ENCODE data around the gene LONP2.

- TF ChIP-seq POLR2AphosphoS5 (IDR thresholded peaks at IDR 0.05; ENCODE audit: low read depth, low read length), result no peak
- TF ChIP-seq POLR2A (IDR thresholded peaks at IDR 0.05; ENCODE audit: low read depth, low read length), result no peak
- no peak for TF ChIP-seq TAF1 (IDR thresholded peaks at IDR 0.05; ENCODE audit: borderline replicate concordance, low read depth, low read length)
Measured at GRCh38 chr16:48234630-48235029, 9.5 kb upstream of the LONP2 start.

All from GM12892 (cell line).